A172 (cell line): ENCODE measurements around the gene CSPG4. TPM values are rescaled to one million over a fixed set of nuclear protein-coding genes. Genes with fewer than 3 reads are reported as not detected.

Source experiments
- DNase-seq: peaks from one replicate; pipeline ENCODE4 v3.0.0-alpha.2; 2015; ENCODE audit warnings: low spot score
- total RNA-seq: library from RNA; depleted of rRNA; stranded (reverse); fragments of >200 nt; shearing (Covaris generic); gene quantifications from 2 replicates; pipeline ENCODE4 v1.2.3, GENCODE V29; 2014

Gene CSPG4
- total RNA-seq, 1 experiment from 2014 or later, result 171 TPM

- peak; percentile 54 for DNase-seq
Measured at GRCh38 chr15:75672646-75673425, 39.8 kb downstream of the CSPG4 start.

- no peak for DNase-seq
Measured at GRCh38 chr15:75671730-75672602, 40.7 kb downstream of the CSPG4 start.

- no peak for DNase-seq
Measured at GRCh38 chr15:75669879-75670212, 42.8 kb downstream of the CSPG4 start.

GRCh38 chr15:75669191-75669878 lies 43.3 kb downstream of the CSPG4 start:
- peak; percentile 64 for DNase-seq

- peak; percentile 98 for DNase-seq
Measured at GRCh38 chr15:75666823-75667501, 45.7 kb downstream of the CSPG4 start.

- no peak for DNase-seq
Measured at GRCh38 chr15:75663931-75664421, 48.7 kb downstream of the CSPG4 start.

GRCh38 chr15:75662823-75663519 lies 49.7 kb downstream of the CSPG4 start:
- no peak for DNase-seq

GRCh38 chr15:75661756-75662140 lies 50.9 kb downstream of the CSPG4 start:
- DNase-seq, result no peak

GRCh38 chr15:75661100-75661755 lies 51.4 kb downstream of the CSPG4 start:
- DNase-seq, result peak; percentile 89

GRCh38 chr15:75659928-75660645 lies 52.6 kb downstream of the CSPG4 start:
- DNase-seq, result peak; percentile 69

- no peak for DNase-seq
Measured at GRCh38 chr15:75659141-75659771, 53.4 kb downstream of the CSPG4 start.

- DNase-seq, result no peak
Measured at GRCh38 chr15:75656813-75657212, 55.8 kb downstream of the CSPG4 start.

GRCh38 chr15:75656331-75656730 lies 56.3 kb downstream of the CSPG4 start:
- no peak for DNase-seq

GRCh38 chr15:75655931-75656330 lies 56.7 kb downstream of the CSPG4 start:
- DNase-seq, result no peak

- DNase-seq, result no peak
Measured at GRCh38 chr15:75654201-75654907, 58.3 kb downstream of the CSPG4 start.

GRCh38 chr15:75653347-75653913 lies 59.2 kb downstream of the CSPG4 start:
- DNase-seq, result no peak

GRCh38 chr15:75651810-75652543 lies 60.7 kb downstream of the CSPG4 start:
- no peak for DNase-seq
